T-helper 2 cell treated with Interferon-gamma antibody and Interleukin-4, amounts not matched to agents 5 μg/mL and 100 μg/mL, for 36 hours (primary cell): Measurements from ENCODE around the gene FGF23.

Experiments used
- DNase-seq: peaks from one replicate; pipeline ENCODE4 v3.0.0; 2021; ENCODE audit warnings: low spot score
- H3K27ac Mint-ChIP-seq: one replicate; pipeline ENCODE4 v1.8.0; 2021; ENCODE audit warnings: mild to moderate bottlenecking, mixed read lengths
- H3K27me3 Mint-ChIP-seq: one replicate; pipeline ENCODE4 v1.8.0; 2021; ENCODE audit warnings: low read depth, mixed read lengths
- H3K36me3 Mint-ChIP-seq: one replicate; pipeline ENCODE4 v1.8.0; 2021; ENCODE audit warnings: low read depth, mixed read lengths
- H3K4me1 Mint-ChIP-seq: one replicate; pipeline ENCODE4 v1.8.0; 2021; ENCODE audit warnings: low read depth, mixed read lengths
- H3K4me3 Mint-ChIP-seq: one replicate; pipeline ENCODE4 v1.8.0; 2022; ENCODE audit warnings: mild to moderate bottlenecking, moderate library complexity, mixed read lengths
- H3K9me3 Mint-ChIP-seq: one replicate; pipeline ENCODE4 v1.8.0; 2021; ENCODE audit warnings: mixed read lengths

Gene FGF23

DNA sequence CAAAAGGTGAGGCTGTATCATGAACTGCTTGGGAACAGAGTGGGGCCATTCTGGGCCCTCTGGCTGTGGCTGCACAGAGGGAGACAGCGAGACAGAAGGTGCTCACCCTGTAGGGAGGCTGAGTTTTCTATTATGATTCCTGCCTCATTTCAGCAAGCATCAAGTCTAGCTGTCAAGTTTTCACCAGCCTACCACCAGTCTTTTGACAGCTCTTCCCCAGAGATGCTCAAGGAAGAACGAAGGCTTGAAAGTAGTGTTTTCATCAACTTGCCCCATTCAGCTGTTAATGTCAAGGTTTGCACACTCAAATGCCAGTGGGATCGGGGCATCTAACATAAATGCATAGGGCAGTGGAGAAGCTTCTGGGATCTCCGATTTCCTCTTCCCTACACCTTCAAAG, 10.0 kb downstream of the FGF23 start:
- Mint-ChIP-seq H3K4me3 (no peak overlapping the region), H3K27me3 (peaks cover 50% of the 10 kb centered on the region), H3K9me3 (no peaks in the 10 kb centered on the region), H3K27ac (no peak overlapping the region), H3K36me3 (no peaks in the 10 kb centered on the region), H3K4me1 (no peaks in the 10 kb centered on the region)
- no peak for DNase-seq

DNA sequence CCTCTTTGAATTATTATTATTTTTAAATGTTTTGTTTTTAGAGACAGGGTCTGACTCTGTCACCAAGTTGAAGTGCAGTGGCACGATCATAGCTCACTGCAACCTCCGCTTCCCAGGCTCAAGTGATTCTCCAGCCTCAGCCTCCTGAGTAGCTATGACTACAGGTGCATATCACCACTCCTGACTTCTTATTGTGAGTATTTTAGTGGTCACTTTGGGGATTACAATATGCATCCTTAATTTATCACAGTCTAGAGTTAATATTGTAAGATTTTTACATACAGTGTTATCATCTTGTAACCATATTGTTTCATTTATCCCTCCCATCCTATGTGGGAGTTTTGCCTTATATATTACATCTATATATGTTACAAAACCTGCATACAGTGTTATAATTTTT, 13.4 kb downstream of the FGF23 start:
- Mint-ChIP-seq H3K27ac (no peak overlapping the region), H3K9me3 (no peaks in the 10 kb centered on the region), H3K4me3 (no peak overlapping the region), H3K27me3 (peaks cover 56% of the 10 kb centered on the region), H3K36me3 (no peaks in the 10 kb centered on the region), H3K4me1 (no peaks in the 10 kb centered on the region)
- DNase-seq = no peak

DNA sequence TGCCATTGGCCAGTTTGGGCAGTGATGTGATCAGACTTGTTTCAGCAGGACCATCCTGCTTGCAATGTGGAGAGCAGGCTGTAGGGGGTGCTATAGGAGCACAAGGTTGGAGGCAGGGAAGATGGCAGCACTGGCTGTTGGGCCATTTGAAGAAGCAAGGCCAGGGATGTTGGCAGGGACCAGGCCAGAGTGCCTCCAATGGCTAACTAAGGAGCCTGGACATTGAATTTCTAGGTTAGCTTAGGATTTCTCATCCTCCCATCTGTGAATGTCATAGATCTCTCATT, 23.5 kb downstream of the FGF23 start:
- H3K36me3 Mint-ChIP-seq = peaks cover 13% of the 10 kb centered on the region
- no peak overlapping the region for H3K4me3 Mint-ChIP-seq
- peak; percentile 38 for DNase-seq
- no peak overlapping the region for H3K27ac Mint-ChIP-seq
- H3K27me3 Mint-ChIP-seq = peaks cover 6% of the 10 kb centered on the region
- H3K4me1 Mint-ChIP-seq = peaks cover 9% of the 10 kb centered on the region
- no peaks in the 10 kb centered on the region for H3K9me3 Mint-ChIP-seq

DNA sequence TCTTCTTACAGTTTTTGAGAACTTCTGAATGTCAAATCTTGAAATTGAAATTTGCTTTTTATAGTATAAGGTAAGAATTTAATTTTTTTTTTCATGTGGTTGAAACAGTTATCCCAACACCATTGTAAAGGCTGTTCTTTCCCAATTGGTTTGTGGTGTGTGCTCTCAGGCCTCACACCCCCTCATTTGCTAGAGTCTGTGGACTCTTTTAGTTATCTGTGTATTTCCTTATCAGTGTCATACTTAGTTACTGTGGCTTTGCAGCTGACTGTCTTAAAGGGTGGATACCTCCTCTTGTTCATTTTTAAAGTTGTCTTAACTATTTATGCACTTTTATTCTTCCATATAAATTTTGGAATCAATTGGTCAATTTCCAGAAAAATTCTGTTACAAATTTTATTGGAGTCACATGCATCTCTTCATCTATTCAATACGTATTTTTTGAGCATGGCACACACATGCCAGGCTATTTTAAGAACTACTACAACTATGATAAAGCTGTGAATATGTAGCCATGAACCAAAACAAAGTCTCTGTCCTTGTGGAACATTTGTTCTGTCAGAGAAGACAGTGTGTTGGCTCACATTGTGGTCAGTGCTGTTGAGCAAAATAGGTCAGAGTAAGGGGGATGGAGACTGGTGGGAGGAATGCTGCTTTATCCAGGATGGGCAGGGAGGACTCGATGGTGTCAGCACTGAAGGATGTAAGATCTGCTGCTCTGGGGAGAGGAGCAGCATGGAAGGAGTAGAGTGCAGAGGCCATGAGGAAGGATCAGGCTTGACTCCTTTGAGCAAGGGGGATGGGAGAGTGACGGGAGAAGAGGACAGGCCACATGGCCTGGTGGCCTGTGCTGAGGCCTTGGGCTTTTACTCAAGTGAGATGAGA, 24.1 kb downstream of the FGF23 start:
- Mint-ChIP-seq H3K27me3 (peaks cover 3% of the 10 kb centered on the region), H3K9me3 (no peaks in the 10 kb centered on the region), H3K4me3 (no peak overlapping the region), H3K27ac (no peak overlapping the region), H3K36me3 (peaks cover 17% of the 10 kb centered on the region), H3K4me1 (peaks cover 9% of the 10 kb centered on the region)
- DNase-seq = no peak

DNA sequence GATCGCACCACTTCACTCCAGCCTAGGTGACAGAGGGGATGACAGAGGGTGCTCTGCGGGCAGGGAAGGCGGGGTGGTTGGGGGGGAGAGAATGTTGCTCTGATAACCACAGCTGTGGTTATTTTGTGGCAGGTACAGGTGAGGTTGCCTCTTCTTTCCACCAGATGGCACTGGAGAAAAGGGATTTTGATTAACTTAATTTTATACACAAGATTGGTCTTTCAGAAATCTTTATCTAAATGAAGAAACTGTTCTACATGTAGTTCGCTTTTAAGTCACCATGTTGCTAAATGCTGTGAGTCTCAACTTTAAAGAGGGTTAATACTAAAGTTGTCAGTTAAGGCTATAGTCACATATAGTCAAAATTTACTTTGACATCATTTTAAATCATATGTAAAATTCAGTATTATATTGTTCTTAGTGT, 25.7 kb downstream of the FGF23 start:
- Mint-ChIP-seq H3K4me3 (no peak overlapping the region), H3K27me3 (no peaks in the 10 kb centered on the region), H3K4me1 (peaks cover 9% of the 10 kb centered on the region), H3K36me3 (peaks cover 17% of the 10 kb centered on the region), H3K9me3 (no peaks in the 10 kb centered on the region), H3K27ac (peak overlapping the region; percentile 46)
- DNase-seq = no peak

DNA sequence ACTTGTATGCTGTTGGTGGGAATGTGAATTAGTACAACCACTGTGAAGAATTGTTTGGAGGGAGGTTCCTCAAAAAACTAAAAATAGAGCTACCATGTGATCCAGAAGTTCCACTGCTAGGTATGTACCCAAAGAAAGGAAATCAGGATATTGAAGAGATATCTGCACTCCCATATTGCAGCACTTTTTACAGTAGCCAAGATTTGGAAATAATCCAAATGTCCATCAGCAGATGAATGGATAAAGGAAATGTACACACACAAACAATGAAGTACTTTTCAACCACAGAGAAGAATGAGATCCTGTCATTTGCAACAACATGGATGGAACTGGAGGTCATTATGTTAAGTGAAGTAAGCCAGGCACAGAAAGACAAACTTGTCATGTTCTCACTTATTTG, 32.6 kb downstream of the FGF23 start:
- no peaks in the 10 kb centered on the region for H3K9me3 Mint-ChIP-seq
- peaks cover 17% of the 10 kb centered on the region for H3K36me3 Mint-ChIP-seq
- no peaks in the 10 kb centered on the region for H3K4me1 Mint-ChIP-seq
- H3K27me3 Mint-ChIP-seq = no peaks in the 10 kb centered on the region
- no peak overlapping the region for H3K27ac Mint-ChIP-seq
- no peak overlapping the region for H3K4me3 Mint-ChIP-seq
- DNase-seq = no peak

DNA sequence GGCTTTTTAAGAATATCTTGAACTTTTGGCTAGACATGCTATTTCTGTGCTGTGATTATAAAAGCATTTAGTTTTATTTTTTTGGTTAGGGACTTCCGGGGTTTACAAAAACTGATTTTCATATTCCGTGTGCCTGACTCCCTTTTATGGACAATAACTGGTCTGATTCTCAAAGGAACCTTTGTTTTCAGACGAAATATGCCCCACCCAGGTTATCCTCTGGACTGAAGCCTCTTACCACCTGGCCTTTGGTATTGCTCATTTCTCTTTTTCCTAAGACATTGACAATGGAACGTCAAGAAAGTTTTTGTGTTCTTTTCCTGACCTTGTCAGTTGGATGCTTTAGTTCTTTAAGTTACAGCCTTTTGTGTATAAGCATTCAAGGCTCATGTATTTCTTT, 47.7 kb downstream of the FGF23 start:
- Mint-ChIP-seq H3K4me3 (no peak overlapping the region), H3K4me1 (peaks cover 8% of the 10 kb centered on the region), H3K9me3 (no peaks in the 10 kb centered on the region), H3K36me3 (peaks cover 11% of the 10 kb centered on the region), H3K27me3 (no peaks in the 10 kb centered on the region), H3K27ac (no peak overlapping the region)
- no peak for DNase-seq

DNA sequence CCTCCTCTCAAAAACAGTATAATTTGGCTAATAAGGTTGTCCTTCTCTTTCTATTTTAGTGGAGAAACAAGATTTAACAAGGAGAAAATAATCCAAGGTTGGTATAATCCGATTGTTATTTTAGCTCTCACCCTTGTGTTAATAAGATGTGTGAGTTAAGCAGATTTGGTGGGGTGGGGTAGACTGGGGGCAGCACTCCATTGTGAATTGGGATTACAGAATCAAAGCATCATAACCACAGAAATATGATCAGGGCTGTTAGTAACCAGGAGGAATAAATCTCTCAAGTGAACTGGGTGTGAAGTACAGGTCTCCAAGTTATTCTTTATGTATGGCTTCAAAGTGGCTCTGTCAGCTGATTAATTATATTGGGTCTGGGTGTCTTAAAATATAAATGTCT, 48.3 kb downstream of the FGF23 start:
- Mint-ChIP-seq H3K27ac (no peak overlapping the region), H3K36me3 (peaks cover 6% of the 10 kb centered on the region), H3K27me3 (no peaks in the 10 kb centered on the region), H3K4me3 (no peak overlapping the region), H3K9me3 (no peaks in the 10 kb centered on the region), H3K4me1 (peaks cover 9% of the 10 kb centered on the region)
- no peak for DNase-seq

DNA sequence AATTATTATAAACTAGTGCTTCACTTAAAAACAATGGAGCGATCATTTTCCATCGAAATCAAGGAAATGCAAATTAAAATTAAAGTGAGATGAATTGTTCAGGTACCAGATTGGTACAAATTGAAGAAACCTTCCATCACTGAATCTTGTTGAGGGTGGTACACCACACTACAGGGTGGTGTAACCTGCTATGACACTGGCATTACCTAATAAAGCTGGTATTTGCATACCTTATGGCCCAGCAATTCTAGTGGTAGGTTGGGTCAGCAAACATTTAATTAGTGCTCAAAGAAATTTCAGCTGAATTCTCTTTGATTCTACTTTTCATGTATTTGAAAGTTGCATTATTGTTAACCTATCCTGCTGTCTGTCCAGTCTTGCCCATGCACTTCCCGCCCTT, 49.3 kb downstream of the FGF23 start:
- Mint-ChIP-seq H3K9me3 (no peaks in the 10 kb centered on the region), H3K36me3 (peaks cover 5% of the 10 kb centered on the region), H3K4me1 (peaks cover 11% of the 10 kb centered on the region), H3K27me3 (no peaks in the 10 kb centered on the region), H3K27ac (no peak overlapping the region), H3K4me3 (no peak overlapping the region)
- no peak for DNase-seq

DNA sequence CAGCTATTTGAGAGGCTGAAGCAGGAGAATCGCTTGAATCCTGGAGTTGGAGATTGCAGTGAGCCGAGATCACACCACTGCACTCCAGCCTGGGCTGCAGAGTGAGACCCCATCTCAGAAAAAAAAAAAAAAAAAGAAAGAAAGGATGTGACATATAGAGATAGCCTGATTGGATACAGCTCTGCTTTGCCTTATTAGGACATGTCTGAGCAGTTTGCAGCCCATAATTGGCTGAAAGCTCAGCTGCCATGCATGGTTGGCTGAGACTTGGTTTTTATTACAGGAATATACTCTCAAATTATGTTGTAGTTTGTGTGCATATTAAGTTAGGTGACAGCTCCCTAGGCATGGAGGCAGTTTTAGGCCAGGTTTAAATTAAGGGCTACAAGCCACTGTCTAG, 52.2 kb downstream of the FGF23 start:
- Mint-ChIP-seq H3K4me1 (peaks cover 27% of the 10 kb centered on the region), H3K27ac (no peak overlapping the region), H3K27me3 (no peaks in the 10 kb centered on the region), H3K36me3 (peaks cover 2% of the 10 kb centered on the region), H3K9me3 (no peaks in the 10 kb centered on the region), H3K4me3 (no peak overlapping the region)
- DNase-seq = no peak

DNA sequence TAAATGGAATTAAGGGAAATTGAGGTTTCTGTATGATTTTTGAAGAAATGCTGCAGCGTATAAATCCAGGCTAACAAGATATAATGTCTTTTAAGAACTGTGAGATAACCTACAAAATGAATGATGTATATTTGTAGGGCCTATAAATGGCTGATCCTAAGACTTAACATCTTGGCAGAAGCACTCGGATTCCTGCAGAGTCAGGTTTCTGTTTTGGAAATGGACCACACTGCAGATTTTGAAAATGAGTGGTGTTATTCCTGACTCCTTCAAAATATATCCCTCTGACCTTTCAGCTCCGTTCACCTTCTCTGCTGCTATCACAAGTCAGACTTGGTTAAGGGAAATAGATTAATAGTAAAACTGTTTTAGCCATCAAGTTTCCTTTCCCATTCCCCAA, 53.5 kb downstream of the FGF23 start:
- H3K4me1 Mint-ChIP-seq = peaks cover 30% of the 10 kb centered on the region
- H3K36me3 Mint-ChIP-seq = peaks cover 4% of the 10 kb centered on the region
- no peaks in the 10 kb centered on the region for H3K27me3 Mint-ChIP-seq
- no peak overlapping the region for H3K27ac Mint-ChIP-seq
- H3K9me3 Mint-ChIP-seq = no peaks in the 10 kb centered on the region
- DNase-seq = no peak
- H3K4me3 Mint-ChIP-seq = no peak overlapping the region

DNA sequence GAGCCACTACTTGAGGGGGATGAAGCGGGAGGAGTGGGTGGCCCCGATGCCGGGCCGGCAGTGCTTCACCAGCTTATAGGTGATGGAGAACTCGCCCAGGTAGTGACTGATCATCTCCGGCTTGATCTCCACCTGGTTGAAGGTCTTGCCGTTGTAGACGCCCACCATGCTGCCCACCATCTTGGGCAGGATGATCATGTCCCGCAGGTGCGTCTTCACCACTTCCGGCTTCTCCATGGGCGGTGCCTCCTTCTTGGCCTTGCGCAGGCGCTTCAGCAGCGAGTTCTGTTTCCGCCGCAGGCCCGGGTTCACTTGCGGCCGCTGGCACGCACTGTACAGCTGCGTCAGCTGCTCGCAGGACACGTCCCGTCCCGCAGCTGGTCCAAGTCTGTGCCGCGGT, 55.1 kb downstream of the FGF23 start:
- no peak overlapping the region for H3K4me3 Mint-ChIP-seq
- DNase-seq = no peak
- H3K4me1 Mint-ChIP-seq = peaks cover 38% of the 10 kb centered on the region
- no peak overlapping the region for H3K27ac Mint-ChIP-seq
- H3K9me3 Mint-ChIP-seq = no peaks in the 10 kb centered on the region
- H3K27me3 Mint-ChIP-seq = no peaks in the 10 kb centered on the region
- H3K36me3 Mint-ChIP-seq = peaks cover 4% of the 10 kb centered on the region

DNA sequence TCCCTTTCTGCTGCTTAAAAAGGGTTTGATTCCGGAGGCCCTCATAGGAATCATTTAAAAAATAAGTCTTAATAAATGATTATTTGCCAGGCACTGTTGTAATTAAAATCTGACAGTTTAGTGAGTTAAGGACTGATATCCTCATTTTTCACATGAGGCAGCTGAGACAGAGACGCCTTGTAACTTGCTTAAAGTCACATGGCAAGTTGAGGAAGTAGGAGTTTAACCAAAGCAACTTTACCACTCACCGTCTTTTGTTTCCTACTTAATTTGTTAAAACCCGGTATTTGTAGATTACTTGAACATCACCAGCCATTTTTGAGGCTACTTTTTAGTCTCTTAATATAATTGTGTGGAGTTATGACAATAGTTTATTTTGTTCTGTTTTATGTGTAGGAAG, 56.1 kb downstream of the FGF23 start:
- no peaks in the 10 kb centered on the region for H3K9me3 Mint-ChIP-seq
- H3K27ac Mint-ChIP-seq = no peak overlapping the region
- peaks cover 4% of the 10 kb centered on the region for H3K36me3 Mint-ChIP-seq
- DNase-seq = no peak
- H3K4me1 Mint-ChIP-seq = peaks cover 36% of the 10 kb centered on the region
- H3K27me3 Mint-ChIP-seq = no peaks in the 10 kb centered on the region
- peak overlapping the region; percentile 19 for H3K4me3 Mint-ChIP-seq

DNA sequence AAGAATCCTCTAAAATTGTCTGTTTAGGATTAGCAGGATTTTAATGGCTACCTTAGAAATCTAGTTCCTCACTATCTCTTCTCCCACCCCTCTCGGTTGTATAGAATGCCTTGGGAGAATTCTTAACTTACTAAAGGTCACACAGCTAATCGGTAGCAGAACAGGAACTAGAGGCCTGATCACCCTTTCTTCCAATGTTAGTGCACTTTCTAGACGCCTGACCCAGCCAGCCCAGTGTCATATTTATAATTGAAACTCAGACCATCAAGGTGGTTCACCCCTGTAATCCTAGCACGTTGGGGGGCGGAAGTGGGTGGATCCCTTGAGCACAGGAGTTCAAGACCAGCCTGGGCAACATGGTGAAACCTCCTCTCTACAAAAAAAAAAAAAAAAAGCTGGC, 56.8 kb downstream of the FGF23 start:
- DNase-seq = no peak
- peak overlapping the region; percentile 41 for H3K4me3 Mint-ChIP-seq
- no peak overlapping the region for H3K27ac Mint-ChIP-seq

More for the DNA sequence above, 56.8 kb downstream of the FGF23 start:
- Mint-ChIP-seq H3K4me1 (peaks cover 36% of the 10 kb centered on the region), H3K36me3 (peaks cover 4% of the 10 kb centered on the region), H3K27me3 (no peaks in the 10 kb centered on the region), H3K9me3 (no peaks in the 10 kb centered on the region)
